Keratinocyte (primary cell): ENCODE results near the gene SRPK2. TPM values are rescaled to one million over a fixed set of nuclear protein-coding genes. Genes with fewer than 3 reads are reported as not detected.

Experiments
- DNase-seq: peaks from one replicate; pipeline ENCODE4 v3.0.0-alpha.2; 2011; ENCODE audit warnings: low read depth, missing footprints, low spot score
- FAIRE-seq: peaks from 2 replicates; lab custom pipeline; 2011; peaks lifted over from hg19 to GRCh38; lab: Jason Lieb, UNC
- H2AFZ ChIP-seq: 2 replicates; pipeline ENCODE4 v1.6.0; 2012; ENCODE audit warnings: low read length, control low read depth, inconsistent platforms; ENCODE audit not compliant: control insufficient read depth
- H3K27ac ChIP-seq: 2 replicates; pipeline ENCODE4 v1.5.1; 2011; ENCODE audit warnings: low read length; ENCODE audit not compliant: control insufficient read depth, insufficient read depth
- H3K27me3 ChIP-seq: 3 replicates; pipeline ENCODE4 v1.6.0; 2011; ENCODE audit warnings: low read length; ENCODE audit not compliant: control insufficient read depth, insufficient read depth; ENCODE audit errors: extremely low read depth
- H3K36me3 ChIP-seq, 2 experiments: 2 replicates in 1 of 2; 3 replicates in 1 of 2; pipeline ENCODE4 v1.5.1; 2011; ENCODE audit warnings: low read length in 2 of 2, mild to moderate bottlenecking in 1 of 2; ENCODE audit not compliant: control insufficient read depth in 2 of 2, insufficient read depth in 2 of 2; ENCODE audit errors: extremely low read depth in 1 of 2
- H3K4me1 ChIP-seq: 3 replicates; pipeline ENCODE4 v1.5.1; 2011; ENCODE audit warnings: low read length; ENCODE audit not compliant: control insufficient read depth, insufficient read depth; ENCODE audit errors: extremely low read depth
- H3K4me2 ChIP-seq: 3 replicates; pipeline ENCODE4 v1.6.0; 2011; ENCODE audit warnings: low read depth, low read length; ENCODE audit not compliant: control insufficient read depth, insufficient read depth; ENCODE audit errors: extremely low read depth
- H3K4me3 ChIP-seq, 3 experiments: fragments of 200-600 bp in 1 of 3; sonication (generic) in 1 of 3; 2 replicates in 2 of 3; 3 replicates in 1 of 3; pipeline ENCODE4 v1.5.1; 2011 to 2016; ENCODE audit warnings: low read length in 3 of 3, mild to moderate bottlenecking in 3 of 3, control low read depth in 2 of 3, inconsistent platforms in 1 of 3, low read depth in 1 of 3, mixed read lengths in 1 of 3, mixed run types in 1 of 3, moderate library complexity in 1 of 3; ENCODE audit not compliant: control insufficient read depth in 2 of 3, insufficient read depth in 2 of 3; ENCODE audit errors: extremely low read depth in 1 of 3
- H3K79me2 ChIP-seq: 2 replicates; pipeline ENCODE4 v1.6.0; 2012; ENCODE audit warnings: low read length; ENCODE audit not compliant: control insufficient read depth, insufficient read depth
- H3K9ac ChIP-seq: 3 replicates; pipeline ENCODE4 v1.6.0; 2011; ENCODE audit warnings: low read length; ENCODE audit not compliant: control insufficient read depth, insufficient read depth; ENCODE audit errors: extremely low read depth
- H3K9me1 ChIP-seq: 3 replicates; pipeline ENCODE4 v1.6.0; 2011; ENCODE audit warnings: low read length; ENCODE audit not compliant: control insufficient read depth, insufficient read depth; ENCODE audit errors: extremely low read depth
- H3K9me3 ChIP-seq: 2 replicates; pipeline ENCODE4 v1.5.1; 2012; ENCODE audit warnings: low read depth, low read length; ENCODE audit not compliant: control insufficient read depth
- H4K20me1 ChIP-seq: 3 replicates; pipeline ENCODE4 v1.6.0; 2011; ENCODE audit warnings: low read length; ENCODE audit not compliant: control insufficient read depth, insufficient read depth; ENCODE audit errors: extremely low read depth
- CTCF ChIP-seq, 3 experiments: IDR thresholded peaks in 1 of 3; conservative IDR thresholded peaks in 1 of 3; optimal IDR thresholded peaks in 1 of 3; 2 replicates in 2 of 3; 3 replicates in 1 of 3; pipeline versions ENCODE3 to v1.5.1; 2011; ENCODE audit warnings: low read length in 3 of 3, mild to moderate bottlenecking in 3 of 3, moderate library complexity in 2 of 3, control low read depth in 1 of 3, inconsistent platforms in 1 of 3; ENCODE audit not compliant: insufficient read depth in 2 of 3; ENCODE audit errors: extremely low read depth in 1 of 3
- EZH2 ChIP-seq: IDR thresholded peaks from one replicate; pipeline ENCODE4 v1.6.1; 2012; ENCODE audit warnings: inconsistent platforms, mild to moderate bottlenecking, low read length, moderate library complexity
- dilution Hi-C: fragments of 300-500 bp; cut with MboI; formaldehyde crosslinking; loops from one replicate; pipeline ENCODE4 v1.7.0; 2020; ENCODE audit warnings: low sequenced_read_pairs; ENCODE audit not compliant: extremely low pct_ligation_motif_present
- polyA plus RNA-seq, 5 experiments: library from polyadenylated mRNA; depleted of rRNA in 3 of 5; stranded (reverse) in 3 of 5; stranded (forward) in 1 of 5; unstranded in 1 of 5; fragments of >200 nt; gene quantifications; 1 replicate in 1 of 5; 2 replicates in 3 of 5; 3 replicates in 1 of 5; pipeline versions ENCODE4 v1.2.1 to v1.2.3, GENCODE V29; 2011 to 2012; ENCODE audit warnings: missing spikeins in 2 of 5, low read depth in 1 of 5, low replicate concordance in 1 of 5

Gene SRPK2
- polyA plus RNA-seq, 1 donor (not counting 4 experiments of a cell fraction or from before 2014, with no cell fraction given), result 40.2 TPM

- H4K20me1 ChIP-seq, result peaks cover 2% of the 10 kb centered on the region
- H3K79me2 ChIP-seq, result peaks cover 76% of the 10 kb centered on the region
Observed at GRCh38 chr7:105244594-105244993, 144.1 kb downstream of the SRPK2 start.

DNA sequence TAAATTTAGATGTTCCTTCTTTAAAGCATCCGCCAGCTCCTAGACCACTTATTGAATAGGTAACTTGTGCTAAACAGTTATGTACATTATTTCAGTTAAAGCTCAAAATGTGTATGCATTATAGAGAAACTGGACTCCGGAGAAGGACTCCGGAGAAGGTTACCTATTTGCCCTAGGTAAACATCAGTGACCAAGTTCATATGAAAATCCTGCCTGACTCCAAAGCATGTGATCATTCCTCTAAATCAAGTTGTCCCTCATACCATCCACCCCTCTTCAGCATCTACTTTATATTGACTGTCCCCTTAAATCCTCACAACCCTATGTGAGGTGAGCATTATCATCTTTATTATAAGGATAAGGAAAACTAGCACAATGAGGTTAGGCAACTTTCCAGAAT, 147.5 kb downstream of the SRPK2 start:
- no peak overlapping the region for H3K4me3 ChIP-seq
- H3K9ac ChIP-seq, result no peak overlapping the region
- no peak for TF ChIP-seq CTCF (optimal IDR thresholded peaks at IDR 0.05 in 1 of 3, IDR thresholded peaks at IDR 0.05 in 1 of 3, conservative IDR thresholded peaks at IDR 0.05 in 1 of 3; ENCODE audit: extremely low read depth in 1 of 3, insufficient read depth in 2 of 3, low read length in 3 of 3)
- TF ChIP-seq EZH2, result no peak
- no peak overlapping the region for H3K4me2 ChIP-seq
- H3K27ac ChIP-seq, result no peak overlapping the region
- H3K79me2 ChIP-seq, result peaks cover 90% of the 10 kb centered on the region
- peaks cover 2% of the 10 kb centered on the region for H4K20me1 ChIP-seq
- no peak for FAIRE-seq
- no peaks in the 10 kb centered on the region for H3K27me3 ChIP-seq
- dilution Hi-C loops, result no loop called here
- H2AFZ ChIP-seq, result no peak overlapping the region
- no peak for DNase-seq
- no peaks in the 10 kb centered on the region for H3K9me1 ChIP-seq
- no peaks in the 10 kb centered on the region for H3K9me3 ChIP-seq
- peaks cover 17% of the 10 kb centered on the region for H3K4me1 ChIP-seq
- peaks cover 0 to 1% of the 10 kb centered on the region in 2 experiments for H3K36me3 ChIP-seq

More at GRCh38 chr7:105244594-105244993, 144.1 kb downstream of the SRPK2 start:
- FAIRE-seq (no peak), DNase-seq (no peak)
- no peaks in the 10 kb centered on the region for H3K27me3 ChIP-seq
- no peak overlapping the region for H3K4me2 ChIP-seq
- TF ChIP-seq EZH2 (no peak), CTCF (optimal IDR thresholded peaks at IDR 0.05 in 1 of 3, IDR thresholded peaks at IDR 0.05 in 1 of 3, conservative IDR thresholded peaks at IDR 0.05 in 1 of 3; ENCODE audit: extremely low read depth in 1 of 3, insufficient read depth in 2 of 3, low read length in 3 of 3) (no peak)
- H3K4me3 ChIP-seq, result no peak overlapping the region
- no peak overlapping the region for H3K27ac ChIP-seq
- dilution Hi-C loops, result no loop called here
- no peaks in the 10 kb centered on the region for H3K4me1 ChIP-seq
- no peak overlapping the region for H2AFZ ChIP-seq
- no peak overlapping the region for H3K9ac ChIP-seq
- H3K36me3 ChIP-seq, result peaks cover 0 to 1% of the 10 kb centered on the region in 2 experiments
- H3K9me3 ChIP-seq, result no peaks in the 10 kb centered on the region
- H3K9me1 ChIP-seq, result no peaks in the 10 kb centered on the region
